ENCODE data around the gene CHST11.

DNA sequence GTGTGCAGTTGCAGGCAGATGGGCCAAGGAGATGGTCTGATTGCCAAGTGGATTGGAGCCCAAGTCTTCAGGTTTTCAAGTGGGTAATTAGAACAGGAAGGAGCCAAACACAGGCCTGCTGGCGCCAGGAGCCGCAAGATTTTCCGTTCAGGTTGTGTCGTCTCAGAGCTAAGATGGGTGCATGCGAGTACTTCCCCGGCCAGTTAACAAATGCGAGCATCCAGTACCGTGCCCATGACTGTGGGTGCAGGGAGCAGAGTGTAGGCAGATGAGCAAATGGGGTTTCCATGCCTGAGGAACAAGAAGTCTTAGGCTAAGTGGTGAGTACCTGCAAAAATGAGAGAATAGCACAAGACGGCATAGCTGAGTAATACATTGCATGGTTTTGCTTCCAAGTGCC, 90.5 kb downstream of the CHST11 start:
- TF ChIP-seq, protein P1, sequence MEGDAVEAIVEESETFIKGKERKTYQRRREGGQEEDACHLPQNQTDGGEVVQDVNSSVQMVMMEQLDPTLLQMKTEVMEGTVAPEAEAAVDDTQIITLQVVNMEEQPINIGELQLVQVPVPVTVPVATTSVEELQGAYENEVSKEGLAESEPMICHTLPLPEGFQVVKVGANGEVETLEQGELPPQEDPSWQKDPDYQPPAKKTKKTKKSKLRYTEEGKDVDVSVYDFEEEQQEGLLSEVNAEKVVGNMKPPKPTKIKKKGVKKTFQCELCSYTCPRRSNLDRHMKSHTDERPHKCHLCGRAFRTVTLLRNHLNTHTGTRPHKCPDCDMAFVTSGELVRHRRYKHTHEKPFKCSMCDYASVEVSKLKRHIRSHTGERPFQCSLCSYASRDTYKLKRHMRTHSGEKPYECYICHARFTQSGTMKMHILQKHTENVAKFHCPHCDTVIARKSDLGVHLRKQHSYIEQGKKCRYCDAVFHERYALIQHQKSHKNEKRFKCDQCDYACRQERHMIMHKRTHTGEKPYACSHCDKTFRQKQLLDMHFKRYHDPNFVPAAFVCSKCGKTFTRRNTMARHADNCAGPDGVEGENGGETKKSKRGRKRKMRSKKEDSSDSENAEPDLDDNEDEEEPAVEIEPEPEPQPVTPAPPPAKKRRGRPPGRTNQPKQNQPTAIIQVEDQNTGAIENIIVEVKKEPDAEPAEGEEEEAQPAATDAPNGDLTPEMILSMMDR (conservative IDR thresholded peaks at IDR 0.05 in 1 of 2, IDR thresholded peaks at IDR 0.05 in 1 of 2; ENCODE audit: extremely low read depth in 1 of 2, insufficient read depth in 1 of 2, low read depth in 1 of 2, low read length in 2 of 2), result no peak
- TF ChIP-seq EZH2 (IDR thresholded peaks at IDR 0.05; ENCODE audit: borderline replicate concordance, low read length), result no peak
